Right atrium auricular region (tissue), 2 donors: ENCODE measurements around the gene C1QTNF2. TPM values are rescaled to one million over a fixed set of nuclear protein-coding genes. Genes with fewer than 3 reads are reported as not detected.

ENCODE experiments used
- DNase-seq: peaks from one replicate; pipeline ENCODE4 v3.0.0-alpha.2; 2019; ENCODE audit warnings: low spot score
- H3K27ac ChIP-seq, 2 donors: fragments of 200-600 bp; sonication (generic); 1 replicate in 1 of 2; 2 replicates in 1 of 2; pipeline ENCODE4 v1.5.1; 2016 to 2019
- H3K27me3 ChIP-seq, 2 donors: fragments of 200-600 bp; sonication (generic); one replicate each; pipeline versions ENCODE4 v1.5.1 to v1.6.0; 2017 to 2019
- H3K36me3 ChIP-seq: fragments of 200-600 bp; sonication (generic); one replicate; pipeline ENCODE4 v1.5.1; 2016
- H3K4me1 ChIP-seq, 2 donors: fragments of 200-600 bp; sonication (generic); one replicate each; pipeline versions ENCODE4 v1.5.1 to v1.6.0; 2017 to 2019
- H3K4me3 ChIP-seq, 2 donors: fragments of 200-600 bp; sonication (generic); 1 replicate in 1 of 2; 2 replicates in 1 of 2; pipeline ENCODE4 v1.5.1; 2017 to 2019; ENCODE audit warnings: mild to moderate bottlenecking in 1 of 2, moderate library complexity in 1 of 2
- H3K9me3 ChIP-seq, 2 donors: fragments of 200-600 bp; sonication (generic); one replicate each; pipeline ENCODE4 v1.5.1; 2019
- CTCF ChIP-seq, 2 donors: fragments of 200-600 bp; sonication (generic); IDR thresholded peaks; one replicate each; pipeline ENCODE4 v1.5.1; 2019; ENCODE audit warnings: antibody characterized with exemption in 2 of 2
- total RNA-seq, 2 donors: library from RNA; depleted of rRNA; stranded (reverse); fragments of >200 nt; gene quantifications; one replicate each; pipeline ENCODE4 v1.1.0, GENCODE V29; 2016

C1QTNF2 gene
- total RNA-seq, 2 donors from 2014 or later = 1.5 to 2.2 TPM

- Histone ChIP-seq H3K27me3 (no peaks in the 10 kb centered on the region), H3K4me3 (peak within 1 kb of the TSS; percentile 66 to 80), H3K4me1 (peaks cover 0 to 5% of the 10 kb centered on the region in 2 donors), H3K36me3 (no peaks in the 10 kb centered on the region), H3K9me3 (no peaks in the 10 kb centered on the region), H3K27ac (peak within 1 kb of the TSS; percentile 77 to 83)
- no peak for DNase-seq
- TF ChIP-seq CTCF (IDR thresholded peaks at IDR 0.05) = no peak
Measured at GRCh38 chr5:160312134-160312959, 58.1 kb downstream of the C1QTNF2 start, which contains the start of gene CCNJL. TSS of gene CCNJL (minus strand) at chr5:160312564. CDS start at chr5:160311923, 641 bp downstream.

DNA sequence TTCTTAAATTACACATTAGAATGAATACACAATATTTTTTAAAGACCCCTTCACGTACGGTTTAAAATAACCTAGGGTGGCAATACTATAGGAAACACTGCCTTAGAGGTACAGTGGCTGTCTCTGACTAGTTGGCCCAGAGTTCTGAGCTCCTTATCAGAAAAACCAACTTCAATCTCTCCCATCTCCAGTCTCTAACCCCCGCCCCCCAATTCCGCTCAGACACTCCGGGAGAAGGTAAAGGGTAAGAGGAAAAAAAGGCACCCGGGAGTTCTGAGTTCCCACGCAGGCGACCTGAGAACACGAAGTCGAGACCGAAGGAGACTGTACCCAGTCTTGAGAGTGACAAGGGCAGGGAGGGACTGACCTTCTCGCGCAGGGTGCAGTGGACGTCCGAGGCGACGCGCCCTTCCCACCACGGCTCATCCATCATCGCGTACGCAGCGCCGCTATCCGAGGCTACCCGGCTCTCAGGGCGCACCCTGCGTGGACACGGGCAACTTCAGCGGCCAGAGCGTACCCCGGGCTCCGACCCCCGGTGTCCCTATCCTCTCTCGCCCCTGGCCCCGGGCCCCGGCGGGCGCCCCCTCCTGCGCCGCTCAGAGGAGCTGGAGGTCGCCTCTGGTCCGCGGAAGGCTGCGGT, 58.8 kb downstream of the C1QTNF2 start:
- Histone ChIP-seq H3K4me1 (peaks cover 0 to 5% of the 10 kb centered on the region in 2 donors), H3K9me3 (no peaks in the 10 kb centered on the region), H3K36me3 (no peaks in the 10 kb centered on the region), H3K27me3 (no peaks in the 10 kb centered on the region), H3K27ac (peak overlapping the region; percentile 77 to 83), H3K4me3 (peak overlapping the region; percentile 66 to 80)
- no peak for DNase-seq
- no peak for TF ChIP-seq CTCF (IDR thresholded peaks at IDR 0.05)

GRCh38 chr5:160310552-160311295, 59.7 kb downstream of the C1QTNF2 start:
- DNase-seq = no peak
- Histone ChIP-seq H3K4me3 (peak overlapping the region in 1 of 2 donors; percentile 66), H3K36me3 (no peaks in the 10 kb centered on the region), H3K27me3 (no peaks in the 10 kb centered on the region), H3K27ac (no peak overlapping the region), H3K9me3 (no peaks in the 10 kb centered on the region), H3K4me1 (peaks cover 0 to 5% of the 10 kb centered on the region in 2 donors)
- TF ChIP-seq CTCF (IDR thresholded peaks at IDR 0.05) = no peak

DNA sequence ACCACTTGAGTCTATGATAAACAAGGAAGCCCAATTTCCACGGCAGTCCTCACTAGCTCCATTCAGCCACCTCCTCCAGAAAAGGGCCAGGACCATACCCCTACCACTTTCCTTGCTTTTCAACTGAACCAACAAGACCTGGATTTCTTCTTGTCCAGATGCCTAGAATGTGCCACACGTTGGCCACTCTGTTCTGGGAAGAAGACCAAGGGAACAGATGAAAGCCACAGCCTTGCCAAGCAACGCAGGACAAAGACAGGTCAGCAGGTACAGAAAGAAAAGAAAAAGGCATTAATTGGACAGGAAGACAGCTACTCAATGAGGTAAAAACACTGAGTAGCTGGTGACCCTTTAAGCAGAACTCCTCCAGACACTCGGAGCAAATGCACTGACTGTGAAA, 60.3 kb downstream of the C1QTNF2 start:
- no peaks in the 10 kb centered on the region for H3K27me3 ChIP-seq
- H3K4me1 ChIP-seq = peaks cover 0 to 5% of the 10 kb centered on the region in 2 donors
- H3K27ac ChIP-seq = no peak overlapping the region
- no peak overlapping the region for H3K4me3 ChIP-seq
- H3K36me3 ChIP-seq = no peaks in the 10 kb centered on the region
- H3K9me3 ChIP-seq = no peaks in the 10 kb centered on the region
- DNase-seq = no peak
- no peak for TF ChIP-seq CTCF (IDR thresholded peaks at IDR 0.05)

- Histone ChIP-seq H3K4me3 (no peak overlapping the region), H3K36me3 (no peaks in the 10 kb centered on the region), H3K9me3 (no peaks in the 10 kb centered on the region), H3K27ac (no peak overlapping the region), H3K4me1 (no peaks in the 10 kb centered on the region), H3K27me3 (no peaks in the 10 kb centered on the region)
- no peak for TF ChIP-seq CTCF (IDR thresholded peaks at IDR 0.05)
- no peak for DNase-seq
Measured at GRCh38 chr5:160306696-160307095, 63.7 kb downstream of the C1QTNF2 start.
